ENCODE data around the gene SMIM35. TPM values are rescaled to one million over a fixed set of nuclear protein-coding genes. Genes with fewer than 3 reads are reported as not detected.

Gene SMIM35
- total RNA-seq, 8 experiments from 2014 or later = 0.09 to 0.52 (median 0.17) TPM; not detected in 3

GRCh38 chr11:117997823-117998579 lies 88.8 kb downstream of the SMIM35 start:
- Histone ChIP-seq H3K4me1 (replicated peaks in 1 of 2) (no peaks in the 10 kb centered on the region), H3K4me3 (no peak overlapping the region), H3K27ac (no peak overlapping the region)
- in situ Hi-C loops (cut with MboI; ENCODE audit: low pct_unique_long_range_greater_than_20kb in 2 of 9, low sequenced_read_pairs in 9 of 9, unreplicated experiment in 9 of 9) = no loop called here
- ATAC-seq (replicated peaks in 6 of 8) = no peak
- WGBS, 10 experiments = 0 to 92% (median 80%) methylated on average over 1 to 9 of the region's 9 CpGs

GRCh38 chr11:117997406-117997805 lies 89.4 kb downstream of the SMIM35 start:
- H3K4me1 ChIP-seq (replicated peaks in 1 of 2) = no peaks in the 10 kb centered on the region
- no peak for ATAC-seq (replicated peaks in 6 of 8)
- no peak overlapping the region for H3K27ac ChIP-seq
- 43 to 100% (median 76%) methylated on average over 1 to 2 of the region's 2 CpGs for WGBS, 10 experiments
- in situ Hi-C loops (cut with MboI; ENCODE audit: low pct_unique_long_range_greater_than_20kb in 2 of 9, low sequenced_read_pairs in 9 of 9, unreplicated experiment in 9 of 9) = no loop called here
- no peak overlapping the region for H3K4me3 ChIP-seq

- Histone ChIP-seq H3K4me3 (no peak overlapping the region), H3K27ac (no peak overlapping the region), H3K4me1 (replicated peaks in 1 of 2) (no peaks in the 10 kb centered on the region)
- in situ Hi-C loops (cut with MboI; ENCODE audit: low pct_unique_long_range_greater_than_20kb in 2 of 9, low sequenced_read_pairs in 9 of 9, unreplicated experiment in 9 of 9) = no loop called here
- no peak for ATAC-seq (replicated peaks in 6 of 8)
- 100% methylated on average over 1 of the region's 4 CpGs; no CpG with 5 or more reads in 9 of the 10 experiments for WGBS, 10 experiments
These were observed 90.7 kb downstream of the SMIM35 start for GRCh38 chr11:117996058-117996457.

- in situ Hi-C loops (cut with MboI; ENCODE audit: low pct_unique_long_range_greater_than_20kb in 2 of 9, low sequenced_read_pairs in 9 of 9, unreplicated experiment in 9 of 9) = no loop called here
- no peak for ATAC-seq (replicated peaks in 6 of 8)
- Histone ChIP-seq H3K4me3 (no peak overlapping the region), H3K4me1 (replicated peaks in 1 of 2) (no peaks in the 10 kb centered on the region), H3K27ac (no peak overlapping the region)
- WGBS, 10 experiments = 0 to 100% (median 80%) methylated on average over 1 to 5 of the region's 11 CpGs; no CpG with 5 or more reads in 3 of the 10 experiments
These were observed 91.3 kb downstream of the SMIM35 start for GRCh38 chr11:117995472-117995871.

- Histone ChIP-seq H3K4me1 (replicated peaks in 1 of 2) (no peaks in the 10 kb centered on the region), H3K4me3 (no peak overlapping the region), H3K27ac (no peak overlapping the region)
- WGBS, 10 experiments = 0 to 88% (median 47%) methylated on average over 1 to 7 of the region's 9 CpGs; no CpG with 5 or more reads in 2 of the 10 experiments
- in situ Hi-C loops (cut with MboI; ENCODE audit: low pct_unique_long_range_greater_than_20kb in 2 of 9, low sequenced_read_pairs in 9 of 9, unreplicated experiment in 9 of 9) = no loop called here
- no peak for ATAC-seq (replicated peaks in 6 of 8)
These were observed 92.6 kb downstream of the SMIM35 start for GRCh38 chr11:117993988-117994745.

- H3K4me3 ChIP-seq = no peak overlapping the region
- in situ Hi-C loops (cut with MboI; ENCODE audit: low pct_unique_long_range_greater_than_20kb in 2 of 9, low sequenced_read_pairs in 9 of 9, unreplicated experiment in 9 of 9) = no loop called here
- ATAC-seq (replicated peaks in 6 of 8) = no peak
- 10 to 100% (median 83%) methylated on average over 1 to 2 of the region's 2 CpGs; no CpG with 5 or more reads in 1 of the 10 experiments for WGBS, 10 experiments
- H3K4me1 ChIP-seq (replicated peaks in 1 of 2) = no peaks in the 10 kb centered on the region
- H3K27ac ChIP-seq = no peak overlapping the region
These were observed 94.1 kb downstream of the SMIM35 start for GRCh38 chr11:117992620-117993019.

- Histone ChIP-seq H3K4me1 (replicated peaks in 1 of 2) (no peaks in the 10 kb centered on the region), H3K27ac (no peak overlapping the region), H3K4me3 (no peak overlapping the region)
- in situ Hi-C loops (cut with MboI; ENCODE audit: low pct_unique_long_range_greater_than_20kb in 2 of 9, low sequenced_read_pairs in 9 of 9, unreplicated experiment in 9 of 9) = no loop called here
- 0 to 100% (median 68%) methylated on average over 1 to 4 of the region's 4 CpGs; no CpG with 5 or more reads in 1 of the 10 experiments for WGBS, 10 experiments
- no peak for ATAC-seq (replicated peaks in 6 of 8)
These were observed 94.6 kb downstream of the SMIM35 start for GRCh38 chr11:117992136-117992535.

GRCh38 chr11:117989351-117990102 lies 97.2 kb downstream of the SMIM35 start:
- Histone ChIP-seq H3K4me3 (no peak overlapping the region), H3K4me1 (replicated peaks in 1 of 2) (peaks cover 0 to 5% of the 10 kb centered on the region in 2 donors), H3K27ac (no peak overlapping the region)
- WGBS, 10 experiments = 33 to 87% (median 81%) methylated on average over 1 to 11 of the region's 13 CpGs; no CpG with 5 or more reads in 2 of the 10 experiments
- in situ Hi-C loops (cut with MboI; ENCODE audit: low pct_unique_long_range_greater_than_20kb in 2 of 9, low sequenced_read_pairs in 9 of 9, unreplicated experiment in 9 of 9) = no loop called here
- no peak for ATAC-seq (replicated peaks in 6 of 8)

GRCh38 chr11:117986981-117987574 lies 99.7 kb downstream of the SMIM35 start:
- ATAC-seq (replicated peaks in 6 of 8) = no peak
- no peak overlapping the region for H3K27ac ChIP-seq
- in situ Hi-C loops (cut with MboI; ENCODE audit: low pct_unique_long_range_greater_than_20kb in 2 of 9, low sequenced_read_pairs in 9 of 9, unreplicated experiment in 9 of 9) = no loop called here
- H3K4me3 ChIP-seq = peak overlapping the region in 2 of 5 donors; percentile 46 to 53
- WGBS, 10 experiments = 25 to 88% (median 74%) methylated on average over 3 to 14 of the region's 15 CpGs
- peaks cover 0 to 5% of the 10 kb centered on the region in 2 donors for H3K4me1 ChIP-seq (replicated peaks in 1 of 2)

GRCh38 chr11:117985953-117986887 lies 100.5 kb downstream of the SMIM35 start, which contains the start of gene IL10RA:
IL10RA (plus strand) TSS chr11:117986394; CDS start chr11:117986468, 74 bp downstream.
- H3K27ac ChIP-seq = no peak within 1 kb of the TSS

GRCh38 chr11:117984476-117984875 lies 102.3 kb downstream of the SMIM35 start:
- H3K4me1 ChIP-seq (replicated peaks in 1 of 2) = peaks cover 0 to 5% of the 10 kb centered on the region in 2 donors
- WGBS, 10 experiments = 0 to 91% (median 69%) methylated on average over 1 to 4 of the region's 4 CpGs; no CpG with 5 or more reads in 2 of the 10 experiments
- in situ Hi-C loops (cut with MboI; ENCODE audit: low pct_unique_long_range_greater_than_20kb in 2 of 9, low sequenced_read_pairs in 9 of 9, unreplicated experiment in 9 of 9) = no loop called here

More at GRCh38 chr11:117985953-117986887, 100.5 kb downstream of the SMIM35 start, which contains the start of gene IL10RA:
- Histone ChIP-seq H3K4me3 (peak within 1 kb of the TSS; percentile 37 to 68 (median 46)), H3K4me1 (replicated peaks in 1 of 2) (peaks cover 0 to 5% of the 10 kb centered on the region in 2 donors)
- ATAC-seq (replicated peaks in 6 of 8) = peak; percentile 95 to 99 (median 98)
- in situ Hi-C loops (cut with MboI; ENCODE audit: low pct_unique_long_range_greater_than_20kb in 2 of 9, low sequenced_read_pairs in 9 of 9, unreplicated experiment in 9 of 9) = no loop called here
- WGBS, 10 experiments = 0 to 30% (median 4%) methylated on average over 2 to 9 of the region's 71 CpGs; no CpG with 5 or more reads in 4 of the 10 experiments

GRCh38 chr11:117983163-117983475 lies 103.6 kb downstream of the SMIM35 start:
- peaks cover 0 to 5% of the 10 kb centered on the region in 2 donors for H3K4me1 ChIP-seq (replicated peaks in 1 of 2)
- no peak for ATAC-seq (replicated peaks in 6 of 8)
- no peak overlapping the region for H3K27ac ChIP-seq
- no peak overlapping the region for H3K4me3 ChIP-seq
- in situ Hi-C loops (cut with MboI; ENCODE audit: low pct_unique_long_range_greater_than_20kb in 2 of 9, low sequenced_read_pairs in 9 of 9, unreplicated experiment in 9 of 9) = no loop called here
- 0 to 100% (median 84%) methylated on average over 1 to 2 of the region's 3 CpGs; no CpG with 5 or more reads in 6 of the 10 experiments for WGBS, 10 experiments

More at GRCh38 chr11:117984476-117984875, 102.3 kb downstream of the SMIM35 start:
- no peak for ATAC-seq (replicated peaks in 6 of 8)
- Histone ChIP-seq H3K27ac (no peak overlapping the region), H3K4me3 (no peak overlapping the region)
